Effector memory CD4-positive, alpha-beta T cell (primary cell): ENCODE data around the gene DDRGK1.
A peak's percentile ranks its signal among the peaks of the same experiment; 100 is the strongest.
"Not testable (repeated sequence)": the region's sequence is repeated elsewhere in the genome, so short reads cannot be mapped to it uniquely, and the experiment has no call there.

ENCODE experiments used
- DNase-seq, 3 donors: peaks; one replicate each; pipeline ENCODE4 v3.0.0-alpha.2; 2020
- H3K27ac ChIP-seq: 2 replicates; pipeline ENCODE4 v1.7.0; 2013; ENCODE audit warnings: mild to moderate bottlenecking, low read length, moderate library complexity; ENCODE audit not compliant: insufficient read depth, poor library complexity, severe bottlenecking
- H3K27me3 ChIP-seq: replicated peaks from 2 replicates; pipeline ENCODE4 v1.7.0; 2013; ENCODE audit warnings: mild to moderate bottlenecking, low read length; ENCODE audit not compliant: insufficient read depth, control insufficient read depth, poor library complexity, severe bottlenecking
- H3K36me3 ChIP-seq: 2 replicates; pipeline ENCODE4 v1.7.0; 2013; ENCODE audit warnings: mild to moderate bottlenecking, low read length, moderate library complexity; ENCODE audit not compliant: control insufficient read depth, insufficient read depth
- H3K4me1 ChIP-seq: 2 replicates; pipeline ENCODE4 v1.7.0; 2013; ENCODE audit warnings: low read length, mild to moderate bottlenecking; ENCODE audit not compliant: control insufficient read depth, insufficient read depth, poor library complexity, severe bottlenecking
- H3K4me3 ChIP-seq: 2 replicates; pipeline ENCODE4 v1.7.0; 2013; ENCODE audit warnings: low read length, low read depth, mild to moderate bottlenecking; ENCODE audit not compliant: insufficient read depth, poor library complexity, severe bottlenecking
- H3K9me3 ChIP-seq: 2 replicates; pipeline ENCODE4 v1.7.0; 2013; ENCODE audit warnings: mild to moderate bottlenecking, low read length, moderate library complexity; ENCODE audit not compliant: control insufficient read depth

The DDRGK1 gene

GRCh38 chr20:3215359-3215917 is 11.0 kb upstream of the DDRGK1 start:
- not testable (repeated sequence) for DNase-seq, H3K27me3 ChIP-seq, H3K27ac ChIP-seq, H3K9me3 ChIP-seq, H3K4me1 ChIP-seq, H3K4me3 ChIP-seq
- H3K36me3 ChIP-seq = peaks cover 18% of the 10 kb centered on the region

GRCh38 chr20:3213226-3213625 is 8.7 kb upstream of the DDRGK1 start:
- no peak overlapping the region for H3K27ac ChIP-seq
- no peaks in the 10 kb centered on the region for H3K9me3 ChIP-seq
- peaks cover 10% of the 10 kb centered on the region for H3K4me1 ChIP-seq
- H3K27me3 ChIP-seq = no peaks in the 10 kb centered on the region
- peaks cover 18% of the 10 kb centered on the region for H3K36me3 ChIP-seq
- DNase-seq = no peak
- H3K4me3 ChIP-seq = no peak overlapping the region

- Histone ChIP-seq H3K9me3 (no peaks in the 10 kb centered on the region), H3K4me1 (peaks cover 9% of the 10 kb centered on the region), H3K36me3 (peaks cover 12% of the 10 kb centered on the region), H3K4me3 (peak overlapping the region; percentile 79), H3K27me3 (no peaks in the 10 kb centered on the region), H3K27ac (no peak overlapping the region)
- no peak for DNase-seq
Measured at GRCh38 chr20:3210346-3210745, 5.9 kb upstream of the DDRGK1 start.

- no peak for DNase-seq
- peak overlapping the region; percentile 79 for H3K4me3 ChIP-seq
- no peaks in the 10 kb centered on the region for H3K27me3 ChIP-seq
- H3K36me3 ChIP-seq = peaks cover 8% of the 10 kb centered on the region
- no peaks in the 10 kb centered on the region for H3K9me3 ChIP-seq
- H3K27ac ChIP-seq = peak overlapping the region; percentile 68
- peaks cover 9% of the 10 kb centered on the region for H3K4me1 ChIP-seq
Measured at GRCh38 chr20:3209946-3210317, 5.5 kb upstream of the DDRGK1 start.

GRCh38 chr20:3209257-3209945 is 4.9 kb upstream of the DDRGK1 start, which contains the start of gene ITPA:
Gene ITPA (plus strand): TSS chr20:3209498. CDS start chr20:3209552, 54 bp downstream.
- H3K4me1 ChIP-seq = peaks cover 9% of the 10 kb centered on the region
- H3K9me3 ChIP-seq = no peaks in the 10 kb centered on the region
- H3K27me3 ChIP-seq = no peaks in the 10 kb centered on the region
- peaks cover 7% of the 10 kb centered on the region for H3K36me3 ChIP-seq
- peak within 1 kb of the TSS; percentile 68 for H3K27ac ChIP-seq
- H3K4me3 ChIP-seq = peak within 1 kb of the TSS; percentile 79
- DNase-seq = peak; percentile 16 to 39 (median 39)

GRCh38 chr20:3208786-3209256 is 4.3 kb upstream of the DDRGK1 start:
- no peak for DNase-seq
- H3K27me3 ChIP-seq = no peaks in the 10 kb centered on the region
- peak overlapping the region; percentile 68 for H3K27ac ChIP-seq
- H3K4me3 ChIP-seq = peak overlapping the region; percentile 79
- H3K9me3 ChIP-seq = no peaks in the 10 kb centered on the region
- peaks cover 9% of the 10 kb centered on the region for H3K4me1 ChIP-seq
- H3K36me3 ChIP-seq = peaks cover 7% of the 10 kb centered on the region

- H3K27ac ChIP-seq = peak overlapping the region; percentile 81
- no peaks in the 10 kb centered on the region for H3K27me3 ChIP-seq
- H3K4me3 ChIP-seq = peak overlapping the region; percentile 80
- peaks cover 11% of the 10 kb centered on the region for H3K4me1 ChIP-seq
- H3K36me3 ChIP-seq = peaks cover 19% of the 10 kb centered on the region
- H3K9me3 ChIP-seq = no peaks in the 10 kb centered on the region
- DNase-seq = no peak
Measured at GRCh38 chr20:3203315-3204123, 963 bp downstream of the DDRGK1 start.

- Histone ChIP-seq H3K4me3 (peak overlapping the region; percentile 80), H3K27ac (peak overlapping the region; percentile 81)
Measured at GRCh38 chr20:3202965-3203314, 1.5 kb downstream of the DDRGK1 start.

GRCh38 chr20:3199976-3200755 is 4.3 kb downstream of the DDRGK1 start:
- Histone ChIP-seq H3K9me3 (no peaks in the 10 kb centered on the region), H3K27me3 (no peaks in the 10 kb centered on the region), H3K4me1 (peaks cover 11% of the 10 kb centered on the region), H3K36me3 (peaks cover 36% of the 10 kb centered on the region), H3K4me3 (no peak overlapping the region), H3K27ac (no peak overlapping the region)
- no peak for DNase-seq

More at GRCh38 chr20:3202965-3203314, 1.5 kb downstream of the DDRGK1 start:
- peaks cover 11% of the 10 kb centered on the region for H3K4me1 ChIP-seq
- peaks cover 20% of the 10 kb centered on the region for H3K36me3 ChIP-seq
- H3K27me3 ChIP-seq = no peaks in the 10 kb centered on the region
- DNase-seq = no peak
- H3K9me3 ChIP-seq = no peaks in the 10 kb centered on the region
